ENCODE results near the gene CLCN1.

- TF ChIP-seq, protein P1, sequence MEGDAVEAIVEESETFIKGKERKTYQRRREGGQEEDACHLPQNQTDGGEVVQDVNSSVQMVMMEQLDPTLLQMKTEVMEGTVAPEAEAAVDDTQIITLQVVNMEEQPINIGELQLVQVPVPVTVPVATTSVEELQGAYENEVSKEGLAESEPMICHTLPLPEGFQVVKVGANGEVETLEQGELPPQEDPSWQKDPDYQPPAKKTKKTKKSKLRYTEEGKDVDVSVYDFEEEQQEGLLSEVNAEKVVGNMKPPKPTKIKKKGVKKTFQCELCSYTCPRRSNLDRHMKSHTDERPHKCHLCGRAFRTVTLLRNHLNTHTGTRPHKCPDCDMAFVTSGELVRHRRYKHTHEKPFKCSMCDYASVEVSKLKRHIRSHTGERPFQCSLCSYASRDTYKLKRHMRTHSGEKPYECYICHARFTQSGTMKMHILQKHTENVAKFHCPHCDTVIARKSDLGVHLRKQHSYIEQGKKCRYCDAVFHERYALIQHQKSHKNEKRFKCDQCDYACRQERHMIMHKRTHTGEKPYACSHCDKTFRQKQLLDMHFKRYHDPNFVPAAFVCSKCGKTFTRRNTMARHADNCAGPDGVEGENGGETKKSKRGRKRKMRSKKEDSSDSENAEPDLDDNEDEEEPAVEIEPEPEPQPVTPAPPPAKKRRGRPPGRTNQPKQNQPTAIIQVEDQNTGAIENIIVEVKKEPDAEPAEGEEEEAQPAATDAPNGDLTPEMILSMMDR (IDR thresholded peaks at IDR 0.05): no peak
- no peak for TF ChIP-seq ZFX (IDR thresholded peaks at IDR 0.05; ENCODE audit: borderline replicate concordance)
Measured at GRCh38 chr7:143373255-143373794, 57.4 kb downstream of the CLCN1 start.

All from 22Rv1 (cell line).